ENCODE measurements around the gene FGF10.

Gene FGF10

GRCh38 chr5:44345871-44346270 is 43.3 kb downstream of the FGF10 start:
- DNase-seq, result no peak

- no peak for DNase-seq
Observed at GRCh38 chr5:44336708-44337107, 52.5 kb downstream of the FGF10 start.

DNA sequence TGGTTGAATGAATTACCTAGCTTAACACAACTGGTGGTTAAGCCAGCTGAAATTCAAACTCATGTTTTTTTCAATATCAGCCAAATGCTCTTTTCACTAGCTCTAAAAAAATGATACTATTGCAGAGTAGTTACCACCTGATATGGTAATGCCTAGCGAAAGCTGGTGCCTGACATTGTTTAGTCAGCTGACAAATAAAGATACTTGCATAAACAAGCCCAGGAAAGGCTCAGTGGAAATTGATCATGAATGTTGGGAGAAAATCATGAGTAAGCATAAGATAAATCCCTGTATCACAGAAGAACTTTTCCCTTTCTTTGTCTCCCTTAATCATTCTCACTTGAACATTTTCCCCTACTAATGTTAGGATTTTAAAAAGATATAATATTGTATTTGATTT is 54.6 kb downstream of the FGF10 start:
- DNase-seq, result no peak

DNA sequence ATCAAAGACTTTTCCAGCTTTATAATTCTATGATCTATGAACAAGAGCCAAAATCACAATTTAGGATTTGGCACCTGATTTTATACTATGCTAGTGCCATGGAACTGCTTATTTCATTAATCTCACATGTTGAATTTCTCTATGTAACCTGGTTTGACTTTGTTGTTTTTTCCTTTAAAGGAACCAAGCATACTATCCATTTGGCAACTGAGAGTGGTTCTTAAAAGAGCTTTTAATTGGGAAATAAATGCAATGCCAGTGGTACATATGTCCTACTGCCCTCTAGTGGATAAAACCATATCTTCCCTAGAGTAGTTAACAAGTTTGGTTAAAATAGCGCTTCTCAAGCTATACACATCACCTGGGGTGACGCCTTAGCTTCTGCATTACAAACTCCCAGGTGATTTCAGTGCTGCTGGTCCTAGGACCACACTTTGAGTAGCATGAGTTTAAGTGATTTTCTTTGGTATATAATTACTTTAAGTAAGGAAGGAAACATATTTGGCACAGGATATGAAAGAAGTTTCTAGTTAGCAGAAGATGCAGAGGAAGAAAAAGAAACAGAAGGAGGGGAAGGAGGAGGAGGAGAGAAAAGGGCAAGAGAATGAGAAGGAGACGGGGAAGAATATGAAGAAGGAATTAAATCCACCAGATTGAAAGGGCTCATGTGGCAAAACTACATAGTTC is 56.8 kb downstream of the FGF10 start:
- DNase-seq, result peak; percentile 19

GRCh38 chr5:44331471-44332050 is 57.7 kb downstream of the FGF10 start:
- no peak for DNase-seq

- no peak for DNase-seq
Observed at GRCh38 chr5:44329716-44330115, 59.5 kb downstream of the FGF10 start.

DNA sequence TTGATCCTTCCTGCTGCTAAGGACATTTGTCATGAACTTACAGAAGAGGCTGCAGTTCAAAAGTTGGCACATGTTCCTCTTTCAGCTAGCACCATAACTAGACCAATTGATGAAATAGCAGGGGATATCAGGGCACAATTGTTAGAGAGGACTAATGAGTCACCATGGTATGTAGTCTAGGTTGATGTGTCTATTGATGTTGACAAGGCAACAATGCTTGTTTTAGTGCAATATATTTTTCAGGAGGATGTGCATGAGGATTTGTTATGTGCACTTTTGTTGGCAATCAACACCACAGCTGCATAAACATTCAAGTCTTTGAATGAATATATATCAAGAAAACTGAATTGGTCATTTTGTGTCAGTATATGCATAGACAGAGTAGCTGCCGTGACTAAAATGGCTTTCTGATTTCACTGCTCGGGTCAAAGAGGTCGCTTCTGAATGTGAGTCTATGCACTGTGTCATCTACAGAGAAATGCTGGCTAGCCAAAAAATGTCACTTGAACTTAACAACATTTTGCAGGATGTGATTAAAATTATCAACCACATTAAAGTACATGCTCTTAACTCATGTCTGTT is 68.0 kb downstream of the FGF10 start:
- no peak for DNase-seq

- no peak for DNase-seq
Observed at GRCh38 chr5:44320188-44320587, 69.0 kb downstream of the FGF10 start.

DNA sequence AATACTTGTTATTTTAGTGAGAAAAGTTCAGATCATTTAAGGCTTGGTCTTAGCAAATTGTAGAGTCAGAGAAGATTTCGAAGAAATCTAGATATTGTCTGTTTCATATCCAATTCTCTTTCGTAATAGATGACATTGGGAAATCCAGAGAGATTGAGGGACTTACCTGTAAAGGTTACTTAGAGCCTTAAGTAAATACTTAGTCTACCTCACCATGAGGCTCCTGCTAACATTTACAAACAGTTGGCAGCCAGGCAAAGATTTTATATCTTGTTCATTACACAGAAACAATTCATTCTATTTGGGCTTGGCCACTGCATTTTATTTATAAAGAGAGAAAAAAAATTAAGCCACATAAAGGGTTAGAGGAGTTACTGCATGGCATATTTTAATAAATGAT is 70.3 kb downstream of the FGF10 start:
- no peak for DNase-seq

- no peak for DNase-seq
Observed at GRCh38 chr5:44312374-44312773, 76.8 kb downstream of the FGF10 start.

DNA sequence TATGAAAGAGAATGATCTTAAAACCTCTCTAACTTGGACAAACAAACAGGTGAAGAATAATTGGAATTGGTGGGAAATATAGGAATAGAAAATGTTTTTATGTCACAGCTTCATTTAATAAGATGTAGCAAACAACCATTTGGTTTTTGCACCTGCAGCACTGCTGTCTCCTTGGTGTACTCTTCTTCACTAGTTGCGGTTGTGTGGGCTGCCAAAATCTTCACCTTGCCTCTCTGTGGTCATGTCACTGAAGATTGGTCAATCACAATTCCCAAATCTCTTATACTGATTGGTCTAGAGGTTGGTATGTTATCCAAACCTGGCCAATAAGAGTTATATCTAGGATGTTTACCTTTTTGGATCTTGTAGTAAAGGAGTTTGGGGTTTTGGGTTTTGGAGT is 88.7 kb downstream of the FGF10 start:
- DNase-seq, result no peak

DNA sequence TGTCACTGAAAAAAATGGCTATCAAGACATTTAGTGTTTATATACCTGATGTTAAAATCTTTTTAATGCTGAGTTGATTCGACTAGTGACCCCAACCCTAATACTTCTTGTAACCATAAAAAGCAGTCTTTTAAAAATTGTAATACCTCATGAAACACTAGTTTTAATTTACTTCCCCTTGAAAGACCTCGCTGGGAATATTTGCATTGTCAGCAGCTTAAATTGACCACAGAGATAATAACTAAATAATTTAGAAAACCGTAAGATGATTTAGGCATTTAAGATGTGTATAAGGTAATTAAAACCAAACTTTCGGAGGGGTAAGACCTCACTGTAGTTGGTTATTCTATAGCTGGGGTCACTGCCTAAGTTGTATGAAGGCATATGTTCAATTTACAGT is 89.8 kb downstream of the FGF10 start:
- DNase-seq, result no peak

- DNase-seq, result no peak
Observed at GRCh38 chr5:44294516-44294915, 94.7 kb downstream of the FGF10 start.

DNA sequence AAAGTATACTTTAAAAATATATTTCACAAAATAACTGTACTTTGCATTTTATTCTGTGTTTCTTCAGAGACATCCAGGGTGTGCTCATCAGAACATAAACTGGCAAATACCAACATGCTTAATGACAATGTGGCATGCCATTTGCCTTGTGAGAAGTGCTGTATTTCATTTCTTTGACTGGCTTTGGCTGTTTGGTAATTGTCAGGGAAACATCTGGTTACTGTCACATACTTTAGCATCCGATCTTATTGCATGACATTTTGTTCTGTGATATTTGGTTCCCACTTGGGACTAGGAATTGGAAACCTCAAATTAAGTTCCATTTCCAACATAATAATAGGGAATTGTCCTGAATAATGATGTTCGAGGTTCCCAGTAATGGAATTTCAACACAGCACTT is 96.5 kb downstream of the FGF10 start:
- DNase-seq, result no peak

- no peak for DNase-seq
Observed at GRCh38 chr5:44278469-44278868, 110.8 kb downstream of the FGF10 start.

GRCh38 chr5:44275908-44276307 is 113.3 kb downstream of the FGF10 start:
- DNase-seq, result no peak

GRCh38 chr5:44275329-44275728 is 113.9 kb downstream of the FGF10 start:
- no peak for DNase-seq

- no peak for DNase-seq
Observed at GRCh38 chr5:44267909-44268308, 121.3 kb downstream of the FGF10 start.

DNA sequence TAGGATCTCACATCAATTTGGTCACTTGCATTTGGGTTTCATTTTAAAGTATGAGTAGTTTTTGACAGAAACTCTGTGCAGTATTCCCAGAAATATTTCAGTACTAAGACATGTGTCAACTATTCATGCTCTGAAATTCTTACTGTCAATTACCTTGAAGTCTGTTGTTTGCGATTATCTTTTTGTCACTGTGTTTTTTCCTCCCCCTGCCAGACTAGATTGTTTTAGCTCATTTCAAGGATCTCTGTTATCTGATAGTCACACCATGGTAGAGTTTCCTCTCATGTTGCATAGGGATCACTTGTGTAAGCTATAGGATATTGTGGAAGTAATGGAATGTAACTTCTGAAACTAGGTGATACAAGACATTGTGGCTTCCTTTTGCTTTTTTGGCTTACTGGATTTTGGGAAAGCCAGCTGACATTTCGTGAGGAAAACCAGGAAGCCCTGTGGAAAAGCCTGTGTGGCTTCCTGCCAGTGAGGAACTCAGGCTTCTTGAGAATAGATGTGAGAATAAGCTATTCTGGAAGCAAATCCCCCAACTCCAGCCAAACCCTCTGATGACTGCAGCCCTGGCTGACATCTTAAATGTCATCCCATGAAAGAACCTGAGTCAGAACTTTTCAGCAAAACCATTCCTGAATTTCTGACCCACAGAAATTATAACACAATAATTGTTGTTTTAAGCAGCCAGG is 122.2 kb downstream of the FGF10 start:
- DNase-seq, result no peak

DNA sequence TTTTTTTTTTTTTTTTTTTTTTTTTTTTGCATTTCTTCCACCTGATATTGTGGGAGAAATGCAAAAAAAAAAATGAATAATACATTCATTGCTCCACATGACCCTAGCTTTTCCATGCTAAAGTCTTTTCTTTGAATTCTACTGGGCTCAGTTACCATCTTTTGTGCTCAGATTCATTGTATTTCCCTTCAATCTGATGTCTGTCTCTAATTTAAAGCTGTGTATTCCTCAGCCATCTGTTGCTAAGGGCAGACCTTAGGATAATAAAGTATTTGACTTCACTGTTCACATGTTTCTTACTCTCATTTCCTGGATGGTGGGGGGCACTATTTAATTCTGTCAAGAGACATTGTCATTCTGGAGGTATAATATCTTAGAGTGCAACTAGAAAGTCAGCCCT is 123.5 kb downstream of the FGF10 start:
- DNase-seq, result no peak

DNA sequence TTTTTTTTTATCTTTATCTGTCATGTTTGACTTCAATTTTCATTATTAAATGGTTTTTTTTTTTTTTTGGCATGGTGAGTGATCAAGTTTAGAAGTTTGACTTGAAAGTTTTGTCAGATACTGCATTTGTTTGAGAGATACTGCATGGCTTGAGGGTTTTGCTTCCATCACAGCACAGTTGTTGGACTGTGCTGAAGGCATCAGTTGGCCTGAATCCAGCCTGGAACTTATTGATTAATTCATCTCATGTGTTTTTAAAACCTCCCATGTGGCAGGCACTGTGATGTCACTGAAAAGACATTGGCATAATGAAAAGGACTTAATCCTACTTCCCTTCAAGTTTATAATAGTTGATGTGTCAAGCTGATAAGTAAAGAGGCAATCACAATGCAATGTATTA is 128.4 kb downstream of the FGF10 start:
- DNase-seq, result no peak

DNA sequence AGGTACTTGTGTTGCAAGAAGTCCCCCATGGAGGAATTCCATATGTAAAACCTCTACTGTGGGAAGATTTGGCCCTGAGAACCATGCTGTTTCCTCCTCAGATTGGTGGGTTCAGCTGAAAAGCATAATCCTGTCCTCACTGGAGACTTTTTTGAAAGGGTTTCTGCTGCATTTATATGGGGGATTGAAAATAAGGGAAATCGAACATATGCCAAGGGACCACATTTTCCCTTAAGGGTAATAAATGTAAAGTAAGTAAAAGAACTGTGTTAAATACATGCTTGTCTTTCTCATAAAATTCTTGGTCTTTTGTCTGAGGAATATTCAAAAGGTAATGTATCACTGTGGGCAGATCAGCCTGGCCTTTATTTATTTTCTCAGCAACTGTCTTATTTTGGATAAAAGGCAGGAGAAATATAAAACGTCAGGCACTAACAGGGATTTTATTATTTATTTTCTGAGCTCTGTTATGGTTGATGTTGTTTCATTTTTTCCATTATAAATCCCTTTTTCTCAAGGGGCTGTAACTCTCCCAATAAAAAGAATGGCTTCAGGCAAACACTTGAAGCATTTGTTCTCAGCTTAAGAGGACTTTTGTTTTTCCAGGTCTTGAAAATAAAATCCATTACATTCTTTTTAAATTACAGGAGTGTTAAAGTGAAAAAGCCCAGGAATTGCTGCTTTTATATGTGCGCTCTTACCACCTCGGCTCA is 131.4 kb downstream of the FGF10 start:
- DNase-seq, result no peak

- no peak for DNase-seq
Observed at GRCh38 chr5:44257221-44257620, 132.0 kb downstream of the FGF10 start.
